GM12878 (cell line): ENCODE data around the gene NOS1AP. TPM values are rescaled to one million over a fixed set of nuclear protein-coding genes. Genes with fewer than 3 reads are reported as not detected.

ENCODE experiments used
- ATAC-seq: fragments of 200-7000 bp; cut with Tn5 transposase; 3 replicates; pipeline ENCODE4 v1.9.1; 2020; ENCODE audit warnings: mild to moderate bottlenecking, moderate library complexity
- BruUV-seq: library from RNA; stranded (reverse); fragments of 400-500 nt; replicated peaks from 2 replicates; lab custom pipeline; 2021; lab: Mats Ljungman, UMichigan
- CTCF ChIA-PET: fragments of 300-600 bp; sonication (Branson Sonifier 250); formaldehyde crosslinking; extraction: SDS; loops from one replicate; lab custom pipeline; 2021; ENCODE audit warnings: inconsistent platforms; lab: Yijun Ruan, JAX
- POLR2A ChIA-PET: fragments of 350-600 bp; formaldehyde crosslinking; extraction: SDS; loops from one replicate; lab custom pipeline; 2021; ENCODE audit warnings: inconsistent platforms; lab: Charles Lee
- RAD21 ChIA-PET: fragments of 300-600 bp; sonication (Branson Sonifier 250); formaldehyde crosslinking; loops from one replicate; lab custom pipeline; 2023; ENCODE audit warnings: antibody characterized with exemption; ENCODE audit not compliant: unreplicated experiment; lab: Charles Lee
- SMC1A ChIA-PET: fragments of 300-600 bp; sonication (Branson Sonifier 250); formaldehyde crosslinking; loops from one replicate; lab custom pipeline; 2023; ENCODE audit not compliant: unreplicated experiment, uncharacterized antibody; lab: Charles Lee
- DNase-seq: peaks from one replicate; pipeline ENCODE4 v3.0.0-alpha.2; 2011; ENCODE audit warnings: low read depth, low spot score
- FAIRE-seq: peaks from 3 replicates; lab custom pipeline; 2011; peaks lifted over from hg19 to GRCh38; lab: Jason Lieb, UNC
- H2AFZ ChIP-seq: 2 replicates; pipeline ENCODE4 v1.6.0; 2011; ENCODE audit warnings: low read depth, low read length, control low read depth; ENCODE audit not compliant: control insufficient read depth
- H3K27ac ChIP-seq: 2 replicates; pipeline ENCODE4 v1.5.1; 2011; ENCODE audit warnings: control low read depth; ENCODE audit not compliant: control insufficient read depth, insufficient read depth
- H3K27me3 ChIP-seq, 2 experiments: replicated peaks in 1 of 2; 2 replicates each; pipeline versions ENCODE4 v1.6.0 to v1.6.1; 2011; ENCODE audit warnings: low read length in 1 of 2; ENCODE audit not compliant: control insufficient read depth in 2 of 2, insufficient read depth in 2 of 2
- H3K36me3 ChIP-seq, 2 experiments: 2 replicates each; pipeline ENCODE4 v1.5.1; 2011; ENCODE audit warnings: low read length in 1 of 2; ENCODE audit not compliant: control insufficient read depth in 2 of 2, insufficient read depth in 2 of 2
- H3K4me1 ChIP-seq: 2 replicates; pipeline ENCODE4 v1.6.1; 2011; ENCODE audit warnings: mild to moderate bottlenecking, low read length, moderate library complexity, mixed read lengths; ENCODE audit not compliant: control insufficient read depth, insufficient read depth
- H3K4me2 ChIP-seq: 2 replicates; pipeline ENCODE4 v1.6.0; 2011; ENCODE audit warnings: control low read depth; ENCODE audit not compliant: control insufficient read depth, insufficient read depth
- H3K4me3 ChIP-seq: fragments of 200-600 bp; sonication (generic); 2 replicates; pipeline ENCODE4 v1.5.1; 2016
- H3K79me2 ChIP-seq: 2 replicates; pipeline ENCODE4 v1.6.0; 2011; ENCODE audit warnings: low read length; ENCODE audit not compliant: control insufficient read depth, insufficient read depth
- H3K9ac ChIP-seq: 2 replicates; pipeline ENCODE4 v1.8.0; 2011; ENCODE audit warnings: low read length, control low read depth, mixed read lengths; ENCODE audit not compliant: control insufficient read depth, insufficient read depth
- H3K9me3 ChIP-seq: replicated peaks from 3 replicates; pipeline ENCODE4 v1.5.1; 2011; ENCODE audit warnings: mild to moderate bottlenecking, low read length; ENCODE audit not compliant: control insufficient read depth, insufficient read depth
- H4K20me1 ChIP-seq: 2 replicates; pipeline ENCODE4 v1.6.0; 2011; ENCODE audit not compliant: control insufficient read depth, insufficient read depth
- CBX5 ChIP-seq: sonication (generic); IDR thresholded peaks from 2 replicates; pipeline ENCODE4 v1.6.1; 2016; ENCODE audit warnings: low read depth, moderate library complexity, mild to moderate bottlenecking, inconsistent platforms
- CEBPB ChIP-seq, 2 experiments: fragments of 150-350 bp in 1 of 2; IDR thresholded peaks; 2 replicates each; pipeline ENCODE4 v1.6.1; 2012 to 2014; ENCODE audit warnings: low read depth in 2 of 2, low read length in 2 of 2, borderline replicate concordance in 1 of 2, inconsistent platforms in 1 of 2
- MXI1 ChIP-seq: fragments of 150-350 bp; IDR thresholded peaks from 2 replicates; pipeline ENCODE4 v1.6.1; 2011; ENCODE audit warnings: low read depth, mild to moderate bottlenecking, inconsistent platforms, low read length, improper control_type of control experiment
- NBN ChIP-seq: fragments of 450-650 bp; IDR thresholded peaks from 2 replicates; pipeline ENCODE4 v1.6.1; 2016
- NR2C2 ChIP-seq: IDR thresholded peaks from 2 replicates; pipeline ENCODE4 v1.6.1; 2011; ENCODE audit warnings: borderline replicate concordance, low read depth; ENCODE audit not compliant: control insufficient read depth, insufficient read length
- SUPT20H ChIP-seq: IDR thresholded peaks from 2 replicates; pipeline ENCODE4 v1.6.1; 2011; ENCODE audit warnings: low read depth, mild to moderate bottlenecking, low read length, moderate library complexity, borderline replicate concordance; ENCODE audit not compliant: control insufficient read depth
- WGBS: methylation state at CpG from one replicate; pipeline ENCODE4 v1.1.6; 2016; ENCODE audit warnings: low lambda C conversion rate; ENCODE audit not compliant: insufficient replicate concordance, insufficient coverage; ENCODE audit errors: missing lambda C conversion rate; 5-methylcytosine and 5-hydroxymethylcytosine counted together
- in situ Hi-C: fragments of 300-500 bp; cut with MboI; formaldehyde crosslinking; loops from 9 replicates; pipeline ENCODE4 v1.14.3; 2018; ENCODE audit warnings: mixed read lengths
- intact Hi-C: fragments of 100-400 bp; cut with micrococcal nuclease; formaldehyde crosslinking; loops from one replicate; pipeline ENCODE4 v1.14.2; 2022; ENCODE audit not compliant: unreplicated experiment
- polyA plus RNA-seq, 11 experiments: library from polyadenylated mRNA; depleted of rRNA in 4 of 11; unstranded in 6 of 11; stranded (reverse) in 5 of 11; fragments of >200 nt; fragmentation: Nextera tagmentation in 4 of 11; fragmentation: Illumina TruSeq in 1 of 11; extraction: Ambion mirVana in 4 of 11; extraction: Trizol in 1 of 11; gene quantifications; 1 replicate in 1 of 11; 2 replicates in 10 of 11; pipeline versions ENCODE4 v1.2.1 to v1.2.3, GENCODE V29; 2011 to 2016; ENCODE audit warnings: inconsistent platforms in 2 of 11, missing spikeins in 2 of 11, low read depth in 1 of 11
- total RNA-seq, 4 experiments: library from RNA; depleted of rRNA in 3 of 4; stranded (reverse); fragments of >200 nt in 3 of 4; fragmentation: Illumina TruSeq in 1 of 4; extraction: Trizol in 1 of 4; gene quantifications; 2 replicates each; pipeline versions ENCODE4 v1.2.1 to v1.2.3, GENCODE V29; 2013 to 2021

The NOS1AP gene
- total and polyA plus RNA-seq, 10 of the 15 experiments (the other 5 are each of a cell fraction or from before 2014, with no cell fraction given) = 0.03 to 0.15 TPM; not detected in 8

GRCh38 chr1:162275622-162276175 lies 206.2 kb downstream of the NOS1AP start:
- BruUV-seq = no TSS peak
- Histone ChIP-seq H3K27ac (no peak overlapping the region), H3K4me3 (no peak overlapping the region), H3K9me3 (no peaks in the 10 kb centered on the region), H4K20me1 (no peaks in the 10 kb centered on the region), H3K4me2 (no peak overlapping the region), H3K27me3 (no peaks in the 10 kb centered on the region), H3K9ac (no peak overlapping the region), H3K79me2 (no peaks in the 10 kb centered on the region), H2AFZ (no peak overlapping the region), H3K4me1 (no peaks in the 10 kb centered on the region), H3K36me3 (no peaks in the 10 kb centered on the region)
- no peak for TF ChIP-seq NBN
- no peak for TF ChIP-seq CEBPB (IDR thresholded peaks at IDR 0.05; ENCODE audit: borderline replicate concordance in 1 of 2, low read depth in 2 of 2, low read length in 2 of 2)
- TF ChIP-seq SUPT20H = no peak
- TF ChIP-seq MXI1 = no peak
- no peak for TF ChIP-seq NR2C2
- no peak for TF ChIP-seq CBX5
- RAD21 ChIA-PET = interaction anchor here (1.0 kb wide), 1 partner anchor 483 kb away, joined by 7 read pairs; no protein-coding TSS in a partner anchor
- POLR2A ChIA-PET = interaction anchor here (0.6 kb wide), 1 partner anchor 616 kb away, joined by 3 read pairs; no protein-coding TSS in a partner anchor
- in situ Hi-C loops = loop anchor here (5.0 kb wide), 1 partner anchor 218 kb away; no protein-coding TSS in a partner anchor
- no peak for FAIRE-seq
- ATAC-seq = no peak
- intact Hi-C loops = loop anchor here (1.0 to 10.0 kb wide), 3 partner anchors 117 to 471 kb away; no protein-coding TSS in a partner anchor
- WGBS = 59% methylated on average over 6 of the region's 6 CpGs
- DNase-seq = no peak
- CTCF ChIA-PET = interaction anchor here (0.6 to 2.9 kb wide), 6 partner anchors 15 to 483 kb away, joined by 3 to 12 read pairs (median 6); no protein-coding TSS in a partner anchor
- SMC1A ChIA-PET = interaction anchor here (0.6 to 1.8 kb wide), 3 partner anchors 48 to 483 kb away, joined by 3 to 5 read pairs (median 4); no protein-coding TSS in a partner anchor
